GM12891 (cell line): ENCODE results near the gene SLC37A2.

ENCODE experiments used
- PAX5 ChIP-seq: IDR thresholded peaks from 2 replicates; pipeline ENCODE4 v1.6.1; 2011; ENCODE audit warnings: low read length, moderate library complexity, mild to moderate bottlenecking; ENCODE audit not compliant: insufficient read depth, severe bottlenecking
- POLR2A ChIP-seq: IDR thresholded peaks from 2 replicates; pipeline ENCODE4 v1.6.1; 2011; ENCODE audit warnings: low read depth, low read length, control low read depth
- POLR2AphosphoS5 ChIP-seq: IDR thresholded peaks from 2 replicates; pipeline ENCODE4 v1.6.1; 2011; ENCODE audit warnings: low read depth, low read length, control low read depth
- POU2F2 ChIP-seq: IDR thresholded peaks from 2 replicates; pipeline ENCODE4 v1.6.1; 2011; ENCODE audit warnings: low read depth, mild to moderate bottlenecking, control low read depth, low read length, moderate library complexity
- TAF1 ChIP-seq: IDR thresholded peaks from 2 replicates; pipeline ENCODE4 v1.6.1; 2011; ENCODE audit warnings: low read depth, low read length, control low read depth

GRCh38 chr11:125025968-125026367, 37.1 kb upstream of the SLC37A2 start:
- no peak for TF ChIP-seq POLR2A
- TF ChIP-seq TAF1 = no peak
- no peak for TF ChIP-seq PAX5
- TF ChIP-seq POLR2AphosphoS5 = no peak
- no peak for TF ChIP-seq POU2F2
